OCI-LY7 (cell line): ENCODE measurements around the gene NUCB1. TPM values are rescaled to one million over a fixed set of nuclear protein-coding genes. Genes with fewer than 3 reads are reported as not detected.

Experiments used
- BruUV-seq: library from RNA; stranded (reverse); fragments of 400-500 nt; replicated peaks from 2 replicates; lab custom pipeline; 2021; lab: Mats Ljungman, UMichigan
- CTCF ChIA-PET: fragments of 300-600 bp; sonication (Branson Sonifier 250); formaldehyde crosslinking; loops from one replicate; lab custom pipeline; 2022; ENCODE audit warnings: antibody characterized with exemption; ENCODE audit not compliant: unreplicated experiment; lab: Charles Lee
- POLR2A ChIA-PET: fragments of 300-600 bp; sonication (Branson Sonifier 250); formaldehyde crosslinking; loops from one replicate; lab custom pipeline; 2022; ENCODE audit warnings: antibody characterized with exemption; lab: Charles Lee
- DNase-seq: peaks from one replicate; pipeline ENCODE4 v3.0.0-alpha.2; 2015; ENCODE audit warnings: low spot score
- H2AFZ ChIP-seq: fragments of 200-600 bp; sonication (generic), shearing (Covaris generic); 2 replicates; pipeline ENCODE4 v1.6.1; 2014; ENCODE audit warnings: mild to moderate bottlenecking, antibody characterized with exemption, low read length, moderate library complexity
- H3K27ac ChIP-seq: fragments of 200-600 bp; sonication (generic); 2 replicates; pipeline ENCODE4 v1.5.1; 2014; ENCODE audit warnings: mixed run types, low read depth, mild to moderate bottlenecking, moderate library complexity, low read length, inconsistent platforms; ENCODE audit not compliant: poor library complexity, severe bottlenecking
- H3K36me3 ChIP-seq: fragments of 200-600 bp; sonication (generic); 2 replicates; pipeline ENCODE4 v1.6.1; 2014; ENCODE audit warnings: mild to moderate bottlenecking, antibody characterized with exemption, low read length, moderate library complexity, mixed read lengths; ENCODE audit not compliant: insufficient read depth
- H3K4me1 ChIP-seq: fragments of 200-600 bp; sonication (generic); 2 replicates; pipeline ENCODE4 v1.5.1; 2014; ENCODE audit warnings: mild to moderate bottlenecking, low read length; ENCODE audit not compliant: insufficient read depth, poor library complexity, severe bottlenecking
- H3K4me2 ChIP-seq: fragments of 200-600 bp; sonication (generic); 2 replicates; pipeline ENCODE4 v1.6.1; 2014; ENCODE audit warnings: mild to moderate bottlenecking, low read length
- H3K4me3 ChIP-seq: fragments of 200-600 bp; sonication (generic); 2 replicates; pipeline ENCODE4 v1.5.1; 2014; ENCODE audit warnings: mild to moderate bottlenecking, low read depth, low read length; ENCODE audit not compliant: poor library complexity, severe bottlenecking
- H3K79me2 ChIP-seq: fragments of 200-600 bp; sonication (generic); 2 replicates; pipeline ENCODE4 v1.6.1; 2016; ENCODE audit warnings: low read depth, mild to moderate bottlenecking, low read length, moderate library complexity, mixed read lengths; ENCODE audit not compliant: insufficient read depth
- H3K9me2 ChIP-seq: fragments of 200-600 bp; sonication (generic); 2 replicates; pipeline ENCODE4 v1.6.1; 2016; ENCODE audit warnings: mild to moderate bottlenecking, low read length, mixed read lengths; ENCODE audit not compliant: insufficient read depth
- H3K9me3 ChIP-seq: fragments of 200-600 bp; sonication (generic); 2 replicates; pipeline ENCODE4 v1.6.1; 2014; ENCODE audit warnings: mild to moderate bottlenecking, mixed run types, low read length, mixed read lengths
- H4K20me1 ChIP-seq: fragments of 200-600 bp; sonication (generic); 2 replicates; pipeline ENCODE4 v1.6.1; 2014; ENCODE audit warnings: mild to moderate bottlenecking, antibody characterized with exemption, low read length, moderate library complexity, mixed read lengths; ENCODE audit not compliant: insufficient read depth
- CTCF ChIP-seq: fragments of 200-600 bp; sonication (generic); conservative IDR thresholded peaks from 2 replicates; pipeline ENCODE4 v1.5.1; 2014; ENCODE audit warnings: mild to moderate bottlenecking, antibody characterized with exemption, low read length, moderate library complexity, mixed read lengths
- EZH2phosphoT487 ChIP-seq: fragments of 200-600 bp; sonication (generic); IDR thresholded peaks from 2 replicates; pipeline ENCODE4 v1.6.1; 2018; ENCODE audit warnings: low read depth, borderline replicate concordance, mild to moderate bottlenecking, mixed run types, antibody characterized with exemption, low read length, moderate library complexity, mixed read lengths
- intact Hi-C: fragments of 100-400 bp; cut with micrococcal nuclease; formaldehyde crosslinking; loops from one replicate; pipeline ENCODE4 v1.10.0; 2022; ENCODE audit not compliant: unreplicated experiment
- total RNA-seq, 2 experiments: library from RNA; depleted of rRNA in 1 of 2; stranded (reverse); fragments of >200 nt in 1 of 2; shearing (Covaris generic) in 1 of 2; gene quantifications; 2 replicates each; pipeline ENCODE4 v1.2.3, GENCODE V29; 2014 to 2022

The NUCB1 gene
- total RNA-seq, 2 experiments from 2014 or later, result 73.6 to 88.7 TPM

GRCh38 chr19:48858984-48859710, 41.0 kb upstream of the NUCB1 start:
- H2AFZ ChIP-seq, result peak overlapping the region; percentile 87
- peak; percentile 79 for DNase-seq
- no peaks in the 10 kb centered on the region for H3K36me3 ChIP-seq
- no peaks in the 10 kb centered on the region for H3K9me2 ChIP-seq
- POLR2A ChIA-PET, result interaction anchor here (0.6 kb wide), 1 partner anchor 137 kb away, joined by 5 read pairs; no protein-coding TSS in a partner anchor
- TF ChIP-seq EZH2phosphoT487 (no peak), CTCF (no peak)
- peaks cover 12% of the 10 kb centered on the region for H3K4me1 ChIP-seq
- peak overlapping the region; percentile 52 for H3K4me3 ChIP-seq
- no peak overlapping the region for H3K27ac ChIP-seq
- no peaks in the 10 kb centered on the region for H4K20me1 ChIP-seq
- H3K9me3 ChIP-seq, result no peaks in the 10 kb centered on the region
- H3K79me2 ChIP-seq, result no peaks in the 10 kb centered on the region
- BruUV-seq, result no TSS peak
- peak overlapping the region; percentile 59 for H3K4me2 ChIP-seq
- intact Hi-C loops, result no loop called here
- CTCF ChIA-PET, result interaction anchor here (0.6 kb wide), 1 partner anchor 626 kb away, joined by 3 read pairs; no protein-coding TSS in a partner anchor

GRCh38 chr19:48859711-48860572, 40.2 kb upstream of the NUCB1 start:
- intact Hi-C loops, result no loop called here
- no peak for DNase-seq
- ChIA-PET POLR2A (interaction anchor here (0.6 kb wide), 1 partner anchor 138 kb away, joined by 5 read pairs; no protein-coding TSS in a partner anchor), CTCF (no interaction called here)
- peaks cover 12% of the 10 kb centered on the region for H3K4me1 ChIP-seq
- H3K79me2 ChIP-seq, result no peaks in the 10 kb centered on the region
- H3K4me3 ChIP-seq, result peak overlapping the region; percentile 52
- H4K20me1 ChIP-seq, result no peaks in the 10 kb centered on the region
- peak overlapping the region; percentile 87 for H2AFZ ChIP-seq
- TF ChIP-seq EZH2phosphoT487 (no peak), CTCF (no peak)
- H3K4me2 ChIP-seq, result peak overlapping the region; percentile 59
- no peaks in the 10 kb centered on the region for H3K36me3 ChIP-seq
- no peak overlapping the region for H3K27ac ChIP-seq
- no peaks in the 10 kb centered on the region for H3K9me3 ChIP-seq
- no peaks in the 10 kb centered on the region for H3K9me2 ChIP-seq
- no TSS peak for BruUV-seq
